ENCODE data around the gene AOPEP.

- no peak for TF ChIP-seq EZH2 (IDR thresholded peaks at IDR 0.05; ENCODE audit: borderline replicate concordance, insufficient read depth, low read length, poor library complexity, severe bottlenecking)
- TF ChIP-seq REST (IDR thresholded peaks at IDR 0.05; ENCODE audit: borderline replicate concordance): no peak
- TF ChIP-seq, protein P1, sequence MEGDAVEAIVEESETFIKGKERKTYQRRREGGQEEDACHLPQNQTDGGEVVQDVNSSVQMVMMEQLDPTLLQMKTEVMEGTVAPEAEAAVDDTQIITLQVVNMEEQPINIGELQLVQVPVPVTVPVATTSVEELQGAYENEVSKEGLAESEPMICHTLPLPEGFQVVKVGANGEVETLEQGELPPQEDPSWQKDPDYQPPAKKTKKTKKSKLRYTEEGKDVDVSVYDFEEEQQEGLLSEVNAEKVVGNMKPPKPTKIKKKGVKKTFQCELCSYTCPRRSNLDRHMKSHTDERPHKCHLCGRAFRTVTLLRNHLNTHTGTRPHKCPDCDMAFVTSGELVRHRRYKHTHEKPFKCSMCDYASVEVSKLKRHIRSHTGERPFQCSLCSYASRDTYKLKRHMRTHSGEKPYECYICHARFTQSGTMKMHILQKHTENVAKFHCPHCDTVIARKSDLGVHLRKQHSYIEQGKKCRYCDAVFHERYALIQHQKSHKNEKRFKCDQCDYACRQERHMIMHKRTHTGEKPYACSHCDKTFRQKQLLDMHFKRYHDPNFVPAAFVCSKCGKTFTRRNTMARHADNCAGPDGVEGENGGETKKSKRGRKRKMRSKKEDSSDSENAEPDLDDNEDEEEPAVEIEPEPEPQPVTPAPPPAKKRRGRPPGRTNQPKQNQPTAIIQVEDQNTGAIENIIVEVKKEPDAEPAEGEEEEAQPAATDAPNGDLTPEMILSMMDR (IDR thresholded peaks at IDR 0.05; ENCODE audit: poor library complexity, severe bottlenecking): no peak
- TF ChIP-seq RAD21 (conservative IDR thresholded peaks at IDR 0.05): no peak
Observed at GRCh38 chr9:94837404-94837803, 110.9 kb downstream of the AOPEP start.
